Measurements from ENCODE around the gene MAP7. TPM values are rescaled to one million over a fixed set of nuclear protein-coding genes. Genes with fewer than 3 reads are reported as not detected.

MAP7 gene
- total RNA-seq, 1 experiment from 2014 or later = 33.7 TPM

DNA sequence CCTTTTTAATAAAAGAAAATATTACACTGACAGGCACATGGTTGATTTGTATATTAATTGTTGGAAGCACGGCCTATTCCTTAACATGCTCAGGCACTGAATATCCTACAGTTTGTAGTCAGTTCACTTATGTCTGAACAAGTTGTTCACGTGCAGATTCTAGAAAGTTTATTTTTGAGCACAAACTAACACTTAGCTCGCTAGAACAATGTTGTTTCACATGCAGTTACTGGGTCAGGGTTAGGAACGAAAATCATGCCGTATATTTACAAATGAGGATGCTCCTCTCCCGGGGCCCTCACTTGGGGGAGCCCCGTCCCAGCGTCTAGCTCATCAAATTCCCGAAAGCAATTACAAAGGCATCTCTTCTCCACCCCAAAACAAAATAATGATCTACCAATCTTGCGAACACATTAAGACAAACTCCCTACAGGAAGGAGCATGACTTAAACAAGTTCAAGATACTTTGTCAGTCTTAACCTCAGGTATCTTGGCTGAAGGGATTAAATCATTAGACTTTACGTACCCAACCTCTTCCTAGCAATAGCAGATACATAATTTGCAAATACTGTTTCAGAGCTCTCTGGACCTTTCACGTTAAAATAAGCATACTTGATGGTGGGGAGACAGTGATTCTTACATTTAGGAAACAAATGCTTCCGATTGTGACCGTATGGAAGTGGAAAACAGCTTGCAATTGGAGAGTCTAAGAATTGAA lies 1.5 kb downstream of the MAP7 start:
- DNase-seq = no peak
- Histone ChIP-seq H3K27me3 (ENCODE audit: insufficient read depth, low read depth) (no peaks in the 10 kb centered on the region), H3K27ac (no peak overlapping the region), H3K36me3 (ENCODE audit: low read depth) (no peaks in the 10 kb centered on the region), H2AFZ (peak overlapping the region; percentile 91), H3K9me2 (ENCODE audit: insufficient read depth) (no peaks in the 10 kb centered on the region), H3K4me1 (replicated peaks; ENCODE audit: insufficient read depth) (peaks cover 28% of the 10 kb centered on the region), H3K79me2 (ENCODE audit: low read depth) (peaks cover 58% of the 10 kb centered on the region), H3K4me3 (peak overlapping the region; percentile 85), H3F3A (ENCODE audit: insufficient read depth, low read depth) (peaks cover 8% of the 10 kb centered on the region; the same call in 1 of the 2 replicates), H3K9me3 (ENCODE audit: insufficient read depth, low read depth) (no peaks in the 10 kb centered on the region), H3K4me2 (peak overlapping the region; percentile 84), H4K20me1 (ENCODE audit: insufficient read depth) (peaks cover 16% of the 10 kb centered on the region)
- TSS peak; percentile 48 for BruUV-seq (replicated peaks)
- POLR2A ChIA-PET (ENCODE audit: unreplicated experiment) = no interaction called here
- no peak for TF ChIP-seq EZH2 (IDR thresholded peaks at IDR 0.05; ENCODE audit: low read depth)
- TF ChIP-seq, protein P1, sequence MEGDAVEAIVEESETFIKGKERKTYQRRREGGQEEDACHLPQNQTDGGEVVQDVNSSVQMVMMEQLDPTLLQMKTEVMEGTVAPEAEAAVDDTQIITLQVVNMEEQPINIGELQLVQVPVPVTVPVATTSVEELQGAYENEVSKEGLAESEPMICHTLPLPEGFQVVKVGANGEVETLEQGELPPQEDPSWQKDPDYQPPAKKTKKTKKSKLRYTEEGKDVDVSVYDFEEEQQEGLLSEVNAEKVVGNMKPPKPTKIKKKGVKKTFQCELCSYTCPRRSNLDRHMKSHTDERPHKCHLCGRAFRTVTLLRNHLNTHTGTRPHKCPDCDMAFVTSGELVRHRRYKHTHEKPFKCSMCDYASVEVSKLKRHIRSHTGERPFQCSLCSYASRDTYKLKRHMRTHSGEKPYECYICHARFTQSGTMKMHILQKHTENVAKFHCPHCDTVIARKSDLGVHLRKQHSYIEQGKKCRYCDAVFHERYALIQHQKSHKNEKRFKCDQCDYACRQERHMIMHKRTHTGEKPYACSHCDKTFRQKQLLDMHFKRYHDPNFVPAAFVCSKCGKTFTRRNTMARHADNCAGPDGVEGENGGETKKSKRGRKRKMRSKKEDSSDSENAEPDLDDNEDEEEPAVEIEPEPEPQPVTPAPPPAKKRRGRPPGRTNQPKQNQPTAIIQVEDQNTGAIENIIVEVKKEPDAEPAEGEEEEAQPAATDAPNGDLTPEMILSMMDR (conservative IDR thresholded peaks at IDR 0.05) = no peak
- intact Hi-C loops (cut with micrococcal nuclease; ENCODE audit: unreplicated experiment) = loop anchor here (10.0 kb wide), 1 partner anchor 174 kb away; no protein-coding TSS in a partner anchor
- CTCF ChIA-PET = no interaction called here

DNA sequence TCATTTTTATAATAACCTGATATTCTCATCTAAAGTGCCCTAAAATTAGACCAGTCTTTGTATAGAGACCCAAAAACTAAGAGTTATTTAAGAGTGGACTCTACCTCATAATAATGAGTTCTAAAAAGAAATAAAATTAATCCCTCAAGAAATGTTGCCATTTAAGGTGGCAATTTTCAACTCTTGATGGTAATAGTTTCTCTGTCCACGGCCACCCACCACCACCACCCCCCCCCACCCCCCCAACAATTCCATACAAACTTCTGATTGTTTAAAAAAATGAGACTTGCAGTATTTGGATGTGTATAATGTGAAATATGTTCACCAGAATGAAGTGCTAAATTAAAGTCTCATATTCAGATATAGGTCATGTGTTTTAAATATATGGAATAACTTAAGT lies 2.4 kb downstream of the MAP7 start:
- no peaks in the 10 kb centered on the region for H3K9me2 ChIP-seq (ENCODE audit: insufficient read depth)
- peaks cover 28% of the 10 kb centered on the region for H3K4me1 ChIP-seq (replicated peaks; ENCODE audit: insufficient read depth)
- no peak overlapping the region for H3K27ac ChIP-seq
- TF ChIP-seq EZH2 (IDR thresholded peaks at IDR 0.05; ENCODE audit: low read depth) = no peak
- TF ChIP-seq, protein P1 (conservative IDR thresholded peaks at IDR 0.05) = no peak
- peaks cover 16% of the 10 kb centered on the region for H4K20me1 ChIP-seq (ENCODE audit: insufficient read depth)
- BruUV-seq (replicated peaks) = no TSS peak
- H3K27me3 ChIP-seq (ENCODE audit: insufficient read depth, low read depth) = no peaks in the 10 kb centered on the region
- peak overlapping the region; percentile 85; the same call in 1 of the 2 replicates for H3K4me3 ChIP-seq
- H3K36me3 ChIP-seq (ENCODE audit: low read depth) = no peaks in the 10 kb centered on the region
- DNase-seq = no peak
- peak overlapping the region; percentile 84 for H3K4me2 ChIP-seq
- H3F3A ChIP-seq (ENCODE audit: insufficient read depth, low read depth) = peaks cover 8% of the 10 kb centered on the region; the same call in 1 of the 2 replicates
- intact Hi-C loops (cut with micrococcal nuclease; ENCODE audit: unreplicated experiment) = loop anchor here (10.0 kb wide), 1 partner anchor 173 kb away; no protein-coding TSS in a partner anchor
- H2AFZ ChIP-seq = no peak overlapping the region
- ChIA-PET CTCF (no interaction called here), POLR2A (ENCODE audit: unreplicated experiment) (no interaction called here)
- peaks cover 67% of the 10 kb centered on the region for H3K79me2 ChIP-seq (ENCODE audit: low read depth)
- no peaks in the 10 kb centered on the region for H3K9me3 ChIP-seq (ENCODE audit: insufficient read depth, low read depth)

DNA sequence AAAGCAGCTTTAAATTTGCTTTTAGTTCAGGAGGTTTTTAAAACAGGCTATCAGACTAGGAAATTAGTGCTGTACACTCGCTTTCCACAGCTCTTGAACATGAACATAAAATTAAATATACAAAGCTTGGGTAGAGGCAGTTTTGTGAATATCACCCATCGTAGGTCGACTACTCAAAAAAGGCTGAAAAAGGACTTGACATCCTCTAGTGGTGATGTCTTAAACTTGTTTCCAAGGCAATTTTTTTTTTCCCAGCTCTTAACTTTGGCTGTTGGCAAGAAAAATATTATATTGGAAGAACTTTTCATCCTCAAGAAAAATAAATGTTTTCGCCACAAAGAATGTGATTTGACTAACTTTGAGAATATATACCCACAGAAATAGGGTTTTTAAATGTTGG lies 2.9 kb downstream of the MAP7 start:
- no peaks in the 10 kb centered on the region for H3K9me2 ChIP-seq (ENCODE audit: insufficient read depth)
- H3K4me3 ChIP-seq = no peak overlapping the region
- peaks cover 17% of the 10 kb centered on the region for H4K20me1 ChIP-seq (ENCODE audit: insufficient read depth)
- H3K9me3 ChIP-seq (ENCODE audit: insufficient read depth, low read depth) = no peaks in the 10 kb centered on the region
- TF ChIP-seq, protein P1 (conservative IDR thresholded peaks at IDR 0.05) = peak; percentile 74
- TF ChIP-seq EZH2 (IDR thresholded peaks at IDR 0.05; ENCODE audit: low read depth) = no peak
- H3F3A ChIP-seq (ENCODE audit: insufficient read depth, low read depth) = peaks cover 8% of the 10 kb centered on the region; the same call in 1 of the 2 replicates
- peaks cover 72% of the 10 kb centered on the region for H3K79me2 ChIP-seq (ENCODE audit: low read depth)
- BruUV-seq (replicated peaks) = no TSS peak
- ChIA-PET CTCF (no interaction called here), POLR2A (ENCODE audit: unreplicated experiment) (interaction anchor here (0.6 to 1.2 kb wide), 2 partner anchors 258 to 286 kb away, joined by 3 to 4 read pairs; partner anchors contain the start of gene BCLAF1)
- no peaks in the 10 kb centered on the region for H3K36me3 ChIP-seq (ENCODE audit: low read depth)
- no peak overlapping the region for H2AFZ ChIP-seq
- H3K27ac ChIP-seq = no peak overlapping the region
- no peak for DNase-seq
- 0 out of 2 replicates have a peak overlapping the region, but pooled peaks have one; percentile 9 for H3K4me2 ChIP-seq
- intact Hi-C loops (cut with micrococcal nuclease; ENCODE audit: unreplicated experiment) = loop anchor here (10.0 kb wide), 1 partner anchor 173 kb away; no protein-coding TSS in a partner anchor
- H3K4me1 ChIP-seq (replicated peaks; ENCODE audit: insufficient read depth) = peaks cover 26% of the 10 kb centered on the region
- H3K27me3 ChIP-seq (ENCODE audit: insufficient read depth, low read depth) = no peaks in the 10 kb centered on the region

Measured in PC-9 (cell line).